GM20431 (cell line): ENCODE results near the gene PLD1.

Experiments used
- in situ Hi-C: fragments of 300-500 bp; cut with MseI, MboI; formaldehyde crosslinking; loops from one replicate; pipeline ENCODE4 v1.15.0; 2020; ENCODE audit warnings: low sequenced_read_pairs; ENCODE audit not compliant: unreplicated experiment

The PLD1 gene

DNA sequence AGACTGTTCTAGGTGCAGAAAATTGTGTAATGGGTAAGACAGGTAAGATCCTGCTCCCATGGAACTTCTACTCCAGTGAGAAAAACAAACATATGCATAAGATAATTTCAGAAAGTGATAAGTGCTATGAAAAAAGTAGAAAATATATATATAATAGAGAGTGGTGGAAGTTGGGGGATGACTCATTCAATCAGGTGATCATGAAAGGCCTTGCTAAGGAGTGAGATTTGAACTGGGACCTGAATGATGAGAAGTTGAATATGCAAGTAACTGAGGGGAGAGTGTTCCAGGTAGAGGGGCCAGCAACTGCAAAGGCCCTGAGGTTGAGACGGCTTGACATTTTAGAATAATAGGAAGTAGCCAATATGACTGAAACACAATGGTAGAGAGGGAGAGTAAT is 257.8 kb downstream of the PLD1 start:
- in situ Hi-C loops: loop anchor here (25.0 kb wide), 2 partner anchors 390 to 590 kb away; no protein-coding TSS in a partner anchor

GRCh38 chr3:171551296-171551695 is 259.0 kb downstream of the PLD1 start:
- in situ Hi-C loops: loop anchor here (25.0 kb wide), 2 partner anchors 389 to 589 kb away; no protein-coding TSS in a partner anchor
